Neuronal stem cell (in vitro differentiated cells): ENCODE results near the gene FOLR2.
"Not testable (repeated sequence)": the region's sequence is repeated elsewhere in the genome, so short reads cannot be mapped to it uniquely, and the experiment has no call there.

Experiments used
- DNase-seq: peaks from one replicate; pipeline ENCODE4 v3.0.0-alpha.2; 2013; ENCODE audit warnings: low spot score
- H2AFZ ChIP-seq: one replicate; pipeline ENCODE4 v1.6.1; 2013; ENCODE audit warnings: mild to moderate bottlenecking, low read length, inconsistent platforms
- H2AK5ac ChIP-seq: 2 replicates; pipeline ENCODE4 v1.6.1; 2013; ENCODE audit warnings: low read depth, mild to moderate bottlenecking, inconsistent platforms, low read length, moderate library complexity, mixed read lengths
- H2BK120ac ChIP-seq: 2 replicates; pipeline ENCODE4 v1.6.1; 2013; ENCODE audit warnings: low read depth, mild to moderate bottlenecking, inconsistent platforms, low read length, moderate library complexity, mixed read lengths
- H2BK12ac ChIP-seq: one replicate; pipeline ENCODE4 v1.6.1; 2013; ENCODE audit warnings: low read length, inconsistent platforms
- H2BK15ac ChIP-seq: 2 replicates; pipeline ENCODE4 v1.6.1; 2013; ENCODE audit warnings: mild to moderate bottlenecking, low read length, inconsistent platforms, mixed read lengths
- H2BK5ac ChIP-seq: one replicate; pipeline ENCODE4 v1.6.1; 2013; ENCODE audit warnings: inconsistent platforms, mild to moderate bottlenecking, low read length, moderate library complexity
- H3K14ac ChIP-seq: one replicate; pipeline ENCODE4 v1.6.1; 2013; ENCODE audit warnings: low read length, inconsistent platforms
- H3K18ac ChIP-seq: 2 replicates; pipeline ENCODE4 v1.6.1; 2013; ENCODE audit warnings: low read length, inconsistent platforms
- H3K23ac ChIP-seq: 2 replicates; pipeline ENCODE4 v1.6.1; 2013; ENCODE audit warnings: low read depth, mild to moderate bottlenecking, mixed read lengths, low read length, inconsistent platforms; ENCODE audit not compliant: poor library complexity
- H3K27ac ChIP-seq: replicated peaks from 3 replicates; pipeline ENCODE4 v1.5.1; 2013; ENCODE audit warnings: low read length, inconsistent platforms
- H3K27me3 ChIP-seq, 3 experiments: 2 replicates each; pipeline ENCODE4 v1.6.1; 2013; ENCODE audit warnings: low read length in 3 of 3, mild to moderate bottlenecking in 2 of 3, inconsistent platforms in 1 of 3, low read depth in 1 of 3, mixed read lengths in 1 of 3, moderate library complexity in 1 of 3; ENCODE audit not compliant: control insufficient read depth in 3 of 3, insufficient read depth in 3 of 3
- H3K36me3 ChIP-seq, 2 donors: replicated peaks in 1 of 2; 2 replicates each; pipeline ENCODE4 v1.6.1; 2013; ENCODE audit warnings: low read length in 2 of 2; ENCODE audit not compliant: control insufficient read depth in 2 of 2, insufficient read depth in 2 of 2
- H3K4ac ChIP-seq: 2 replicates; pipeline ENCODE4 v1.6.1; 2013; ENCODE audit warnings: inconsistent platforms, mild to moderate bottlenecking, low read length, moderate library complexity
- H3K4me1 ChIP-seq, 2 donors: 1 replicate in 1 of 2; 2 replicates in 1 of 2; pipeline ENCODE4 v1.6.1; 2013; ENCODE audit warnings: low read length in 2 of 2, low read depth in 1 of 2; ENCODE audit not compliant: control insufficient read depth in 2 of 2, insufficient read depth in 1 of 2
- H3K4me2 ChIP-seq: one replicate; pipeline ENCODE4 v1.6.1; 2013; ENCODE audit warnings: mild to moderate bottlenecking, low read length, inconsistent platforms; ENCODE audit not compliant: insufficient read depth, poor library complexity, severe bottlenecking
- H3K4me3 ChIP-seq, 2 donors: 2 replicates each; pipeline ENCODE4 v1.5.1; 2013; ENCODE audit warnings: low read length in 2 of 2, mild to moderate bottlenecking in 2 of 2, inconsistent platforms in 1 of 2, moderate library complexity in 1 of 2
- H3K79me1 ChIP-seq: one replicate; pipeline ENCODE4 v1.6.1; 2013; ENCODE audit warnings: low read depth, mild to moderate bottlenecking, inconsistent platforms, low read length, moderate library complexity
- H3K9ac ChIP-seq: one replicate; pipeline ENCODE4 v1.6.1; 2013; ENCODE audit warnings: mild to moderate bottlenecking, low read depth, low read length, inconsistent platforms; ENCODE audit not compliant: poor library complexity
- H3K9me3 ChIP-seq, 2 donors: replicated peaks in 1 of 2; 2 replicates each; pipeline versions ENCODE3 to v1.6.1; 2013; ENCODE audit warnings: low read length in 2 of 2, mild to moderate bottlenecking in 2 of 2, inconsistent platforms in 1 of 2, low read depth in 1 of 2, mixed read lengths in 1 of 2, moderate library complexity in 1 of 2; ENCODE audit not compliant: control insufficient read depth in 2 of 2, insufficient read depth in 1 of 2
- H4K8ac ChIP-seq: one replicate; pipeline ENCODE4 v1.6.1; 2013; ENCODE audit warnings: low read depth, mild to moderate bottlenecking, inconsistent platforms, low read length, moderate library complexity
- H4K91ac ChIP-seq: one replicate; pipeline ENCODE4 v1.6.1; 2013; ENCODE audit warnings: low read length, low read depth, mild to moderate bottlenecking, inconsistent platforms; ENCODE audit not compliant: poor library complexity
- WGBS, 2 donors: extraction: QIAGEN DNeasy Blood & Tissue Kit; methylation state at CpG; one replicate each; pipeline ENCODE4 v1.1.7; 2013; ENCODE audit warnings: missing lambda C conversion rate in 2 of 2, mixed read lengths in 1 of 2; ENCODE audit not compliant: insufficient read length in 2 of 2, insufficient replicate concordance in 1 of 2; ENCODE audit errors: extremely low coverage in 2 of 2; 5-methylcytosine and 5-hydroxymethylcytosine counted together

FOLR2 gene

GRCh38 chr11:72265951-72266350, 49.4 kb downstream of the FOLR2 start:
- H3K4me1 ChIP-seq, result no peaks in the 10 kb centered on the region
- H2BK15ac ChIP-seq, result no peak overlapping the region
- H2AK5ac ChIP-seq, result no peak overlapping the region
- H2BK5ac ChIP-seq, result no peak overlapping the region
- H2AFZ ChIP-seq, result no peak overlapping the region
- no peak overlapping the region for H4K8ac ChIP-seq
- no peak for DNase-seq
- no peaks in the 10 kb centered on the region for H3K79me1 ChIP-seq
- no peak overlapping the region for H3K18ac ChIP-seq
- H3K23ac ChIP-seq, result no peak overlapping the region
- H3K27ac ChIP-seq, result no peak overlapping the region
- no peak overlapping the region for H3K4me2 ChIP-seq
- H3K9ac ChIP-seq, result no peak overlapping the region
- no peak overlapping the region for H3K4me3 ChIP-seq
- no peak overlapping the region for H2BK120ac ChIP-seq
- H4K91ac ChIP-seq, result no peak overlapping the region
- H3K9me3 ChIP-seq, result no peaks in the 10 kb centered on the region
- no peak overlapping the region for H3K4ac ChIP-seq
- no peak overlapping the region for H2BK12ac ChIP-seq
- peaks cover 0 to 3% (median 1%) of the 10 kb centered on the region in 3 experiments for H3K27me3 ChIP-seq
- no peak overlapping the region for H3K14ac ChIP-seq
- no peaks in the 10 kb centered on the region for H3K36me3 ChIP-seq

- H3K4me3 ChIP-seq, H3K18ac ChIP-seq, H3K9ac ChIP-seq, H3K9me3 ChIP-seq, H2AK5ac ChIP-seq, H2BK120ac ChIP-seq, H2BK12ac ChIP-seq, H3K4me2 ChIP-seq, H4K8ac ChIP-seq, H3K14ac ChIP-seq, H4K91ac ChIP-seq, H3K27me3 ChIP-seq, H3K23ac ChIP-seq, H2BK5ac ChIP-seq, H3K4me1 ChIP-seq, H3K4ac ChIP-seq, DNase-seq, H3K27ac ChIP-seq, H2AFZ ChIP-seq, H3K79me1 ChIP-seq, H3K36me3 ChIP-seq, H2BK15ac ChIP-seq: not testable (repeated sequence)
- no CpG with 5 or more reads among the region's 5 CpGs for WGBS, 2 donors
These were observed 50.4 kb downstream of the FOLR2 start for GRCh38 chr11:72266960-72267359.

- Histone ChIP-seq H2AK5ac (no peak overlapping the region), H3K4me2 (no peak overlapping the region), H2BK5ac (no peak overlapping the region), H4K8ac (no peak overlapping the region), H3K23ac (no peak overlapping the region), H3K4ac (no peak overlapping the region), H2AFZ (no peak overlapping the region), H3K27me3 (peaks cover 0 to 3% (median 1%) of the 10 kb centered on the region in 3 experiments), H2BK120ac (no peak overlapping the region), H3K9me3 (no peaks in the 10 kb centered on the region), H2BK15ac (no peak overlapping the region), H3K18ac (no peak overlapping the region), H3K4me1 (no peaks in the 10 kb centered on the region), H2BK12ac (no peak overlapping the region), H3K27ac (no peak overlapping the region), H3K9ac (no peak overlapping the region), H3K36me3 (no peaks in the 10 kb centered on the region), H3K4me3 (no peak overlapping the region), H3K14ac (no peak overlapping the region), H3K79me1 (no peaks in the 10 kb centered on the region), H4K91ac (no peak overlapping the region)
- WGBS, 2 donors, result no CpG with 5 or more reads among the region's 2 CpGs
- no peak for DNase-seq
These were observed 51.5 kb downstream of the FOLR2 start for GRCh38 chr11:72267956-72268617.
